IPS-18c (cell line): ENCODE data around the gene CTDSP2.
"Not testable (repeated sequence)": the region's sequence is repeated elsewhere in the genome, so short reads cannot be mapped to it uniquely, and the experiment has no call there.

ENCODE experiments used
- H3K4me3 ChIP-seq: 2 replicates; pipeline ENCODE4 v1.7.0; 2013; ENCODE audit warnings: low read depth, mild to moderate bottlenecking, low read length, moderate library complexity; ENCODE audit not compliant: insufficient read depth
- H3K9me3 ChIP-seq: one replicate; pipeline ENCODE4 v1.6.1; 2013; ENCODE audit warnings: mild to moderate bottlenecking, low read length, moderate library complexity; ENCODE audit not compliant: control insufficient read depth, insufficient read depth

CTDSP2 gene

DNA sequence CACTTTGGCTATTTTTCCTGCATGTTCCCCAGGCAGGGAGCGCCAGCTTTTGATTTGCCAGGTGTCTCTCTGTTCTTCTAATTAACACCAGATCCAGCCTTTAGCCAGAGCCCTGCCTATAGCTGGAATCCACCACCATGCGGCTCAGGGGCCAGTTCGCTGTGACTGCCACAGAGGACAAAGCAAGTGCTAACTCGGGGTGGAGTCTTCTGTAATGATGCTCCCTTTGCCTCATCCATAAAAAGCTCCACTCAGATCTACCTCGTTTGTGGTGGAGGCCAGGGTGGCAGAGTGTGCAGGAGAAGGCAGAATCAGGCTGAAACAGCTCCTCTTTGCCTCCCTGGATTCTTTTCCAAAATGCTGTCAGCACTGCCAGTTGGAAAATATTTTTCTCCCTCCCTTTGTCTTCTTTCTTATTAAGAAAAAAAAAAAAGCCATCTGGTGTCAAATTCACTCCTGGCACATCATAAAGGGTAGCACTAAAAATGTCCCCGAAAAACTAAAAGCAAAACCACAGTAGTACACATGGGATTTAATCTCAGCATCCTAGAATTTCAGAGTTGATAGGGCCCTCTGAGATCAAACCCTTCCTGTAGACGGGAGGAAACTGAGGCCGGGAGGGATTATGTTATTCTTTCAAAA is 18.0 kb upstream of the CTDSP2 start:
- H3K9me3 ChIP-seq, result no peaks in the 10 kb centered on the region
- peak overlapping the region; percentile 48; the same call in 1 of the 2 replicates for H3K4me3 ChIP-seq

DNA sequence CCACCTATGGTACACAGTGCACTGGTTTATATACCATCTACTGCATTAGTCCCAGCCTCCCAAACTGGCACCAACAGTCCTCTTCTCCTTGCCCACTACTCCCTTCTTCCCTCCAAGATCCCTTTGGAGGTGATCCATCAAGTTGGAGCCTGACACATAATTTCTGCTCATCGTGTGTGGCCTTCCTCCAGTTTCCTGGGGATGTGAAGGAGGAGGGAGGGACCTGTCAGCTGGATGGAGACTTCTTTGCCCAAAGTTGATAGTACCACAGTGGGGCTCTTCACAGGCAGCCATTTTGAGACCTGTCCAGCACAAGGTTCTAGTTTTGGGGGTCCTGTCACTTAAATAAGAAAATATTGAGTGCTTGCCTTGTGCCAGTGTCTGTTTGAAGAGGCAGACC is 17.1 kb upstream of the CTDSP2 start:
- no peaks in the 10 kb centered on the region for H3K9me3 ChIP-seq
- H3K4me3 ChIP-seq, result no peak overlapping the region

DNA sequence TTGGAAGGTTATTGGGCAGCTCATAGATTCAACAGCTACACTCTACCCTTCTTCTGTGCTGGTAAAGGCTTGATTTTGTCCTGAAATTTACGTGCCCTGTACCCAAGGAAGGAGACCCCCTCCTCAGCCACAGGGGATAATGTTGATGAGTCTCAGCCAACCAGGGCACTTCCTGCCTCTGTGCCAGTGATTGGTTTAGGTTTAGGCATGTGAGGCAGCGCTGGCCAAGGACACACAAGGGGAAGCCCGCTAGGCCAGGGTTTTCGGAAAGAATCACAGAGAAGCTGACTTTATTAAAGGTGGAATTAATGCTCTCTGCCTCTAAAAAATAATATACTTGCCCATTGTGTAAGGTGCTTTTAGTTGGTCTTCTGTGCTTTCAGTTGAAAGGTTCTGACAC is 15.4 kb upstream of the CTDSP2 start:
- Histone ChIP-seq H3K4me3 (no peak overlapping the region), H3K9me3 (no peaks in the 10 kb centered on the region)

DNA sequence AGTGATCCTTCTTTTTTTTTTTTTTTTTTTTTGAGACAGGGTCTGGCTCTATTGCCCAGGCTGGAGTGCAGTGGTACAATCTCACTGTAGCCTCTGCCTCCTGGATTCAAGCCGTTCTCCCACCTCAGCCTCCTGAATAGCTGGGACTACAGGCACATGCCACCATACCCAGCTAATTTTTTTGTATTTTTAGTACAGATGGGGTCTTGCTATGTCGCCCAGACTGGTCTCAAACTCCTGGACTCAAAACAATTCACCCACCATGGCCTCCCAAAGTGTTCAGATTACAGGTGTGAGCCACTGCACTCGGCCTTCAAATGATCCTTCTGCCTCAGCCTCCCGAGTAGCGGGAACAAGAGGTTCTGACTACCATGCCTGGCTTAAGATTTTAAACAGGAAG is 14.4 kb upstream of the CTDSP2 start:
- H3K4me3 ChIP-seq, result not testable (repeated sequence)

DNA sequence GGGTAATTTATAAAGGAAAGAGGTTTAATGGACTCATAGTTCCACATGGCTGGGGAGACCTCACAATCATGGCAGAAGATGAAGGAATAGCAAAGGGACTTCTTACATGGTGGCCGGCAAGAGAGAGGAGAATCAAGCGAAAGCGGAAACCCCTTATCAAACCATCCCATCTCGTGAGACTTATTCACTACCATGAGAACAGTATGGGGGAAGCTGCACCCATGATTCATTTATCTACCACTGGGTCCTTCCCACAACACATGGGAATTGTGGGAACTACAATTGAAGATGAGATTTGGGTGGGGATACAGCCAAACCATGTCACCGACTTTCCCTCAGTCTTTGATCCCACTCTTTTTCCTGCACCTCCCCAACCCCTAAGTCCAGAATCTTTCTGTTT is 12.6 kb upstream of the CTDSP2 start:
- peaks cover 2% of the 10 kb centered on the region for H3K9me3 ChIP-seq
- H3K4me3 ChIP-seq, result no peak overlapping the region

More for the DNA sequence above, 14.4 kb upstream of the CTDSP2 start:
- not testable (repeated sequence) for H3K9me3 ChIP-seq

DNA sequence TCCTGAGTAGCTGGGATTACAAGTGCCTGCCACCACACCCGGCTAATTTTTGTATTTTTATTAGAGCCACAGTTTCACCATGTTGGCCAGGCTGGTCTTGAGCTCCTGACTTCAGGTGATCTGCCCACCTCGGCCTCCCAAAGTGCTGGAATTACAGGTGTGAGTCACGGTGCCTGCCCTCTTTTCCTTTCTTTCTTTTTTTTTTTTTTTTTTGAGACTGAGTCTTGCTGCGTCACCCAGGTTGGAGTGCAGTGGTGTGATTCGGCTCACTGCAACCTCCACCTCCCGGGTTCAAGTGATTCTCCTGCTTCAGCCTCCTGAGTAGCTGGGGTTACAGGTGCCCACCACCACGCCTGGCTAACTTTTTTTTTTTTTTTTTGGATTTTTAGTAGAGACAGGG is 11.6 kb upstream of the CTDSP2 start:
- H3K4me3 ChIP-seq, H3K9me3 ChIP-seq: not testable (repeated sequence)

DNA sequence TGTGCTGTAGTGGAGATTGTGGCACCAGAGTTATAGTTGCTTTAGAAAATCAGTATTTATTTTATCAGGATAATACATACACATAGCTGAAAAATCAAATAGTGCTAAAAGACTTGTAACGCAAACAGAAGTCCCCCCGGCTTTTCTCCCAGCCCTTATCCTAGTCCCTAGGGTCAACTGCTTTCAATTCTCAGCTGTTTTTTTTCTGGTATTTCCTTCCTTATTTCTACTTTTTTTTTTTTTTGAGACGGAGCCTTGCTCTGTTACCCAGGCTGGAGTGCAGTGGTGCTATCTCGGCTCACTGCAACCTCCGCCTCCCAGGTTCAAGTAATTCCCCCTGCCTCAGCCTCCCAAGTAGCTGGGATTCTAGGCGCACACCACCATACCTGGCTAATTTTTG is 8.4 kb upstream of the CTDSP2 start:
- no peak overlapping the region for H3K4me3 ChIP-seq

DNA sequence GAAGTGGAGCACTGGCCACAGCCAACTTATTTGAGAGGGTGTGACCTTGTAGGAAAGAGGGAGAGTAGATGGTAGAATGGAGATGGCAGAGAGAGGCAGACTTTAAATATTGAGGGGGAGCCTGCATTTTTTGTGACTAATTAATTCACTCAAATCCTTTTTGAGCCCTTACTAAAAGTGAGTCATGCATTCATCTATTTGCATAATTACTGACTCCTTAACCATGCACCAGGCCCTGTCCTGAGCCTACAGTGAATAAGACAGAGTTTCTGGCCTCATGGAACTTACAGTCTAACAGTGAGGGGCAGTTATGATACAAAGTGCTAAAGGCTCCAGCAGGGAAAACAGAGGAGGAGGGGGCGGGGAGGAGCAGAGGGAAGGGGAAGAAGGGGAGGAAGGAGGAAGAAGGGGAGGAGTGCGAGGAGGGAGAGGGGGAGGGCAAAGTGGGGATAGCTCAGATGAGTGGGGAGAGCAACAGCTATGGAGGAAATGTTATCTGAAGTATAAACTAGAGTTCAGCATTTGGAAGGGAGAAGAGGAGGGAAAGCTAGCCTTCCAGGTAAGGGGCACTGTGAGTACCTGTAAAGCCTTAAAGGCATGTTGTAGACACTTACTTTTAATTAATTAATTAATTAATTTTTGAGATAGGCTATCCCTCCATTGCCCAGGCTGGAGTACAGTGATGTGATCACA is 7.5 kb upstream of the CTDSP2 start:
- Histone ChIP-seq H3K4me3 (no peak overlapping the region), H3K9me3 (peaks cover 2% of the 10 kb centered on the region)

More for the DNA sequence above, 8.4 kb upstream of the CTDSP2 start:
- peaks cover 2% of the 10 kb centered on the region for H3K9me3 ChIP-seq

DNA sequence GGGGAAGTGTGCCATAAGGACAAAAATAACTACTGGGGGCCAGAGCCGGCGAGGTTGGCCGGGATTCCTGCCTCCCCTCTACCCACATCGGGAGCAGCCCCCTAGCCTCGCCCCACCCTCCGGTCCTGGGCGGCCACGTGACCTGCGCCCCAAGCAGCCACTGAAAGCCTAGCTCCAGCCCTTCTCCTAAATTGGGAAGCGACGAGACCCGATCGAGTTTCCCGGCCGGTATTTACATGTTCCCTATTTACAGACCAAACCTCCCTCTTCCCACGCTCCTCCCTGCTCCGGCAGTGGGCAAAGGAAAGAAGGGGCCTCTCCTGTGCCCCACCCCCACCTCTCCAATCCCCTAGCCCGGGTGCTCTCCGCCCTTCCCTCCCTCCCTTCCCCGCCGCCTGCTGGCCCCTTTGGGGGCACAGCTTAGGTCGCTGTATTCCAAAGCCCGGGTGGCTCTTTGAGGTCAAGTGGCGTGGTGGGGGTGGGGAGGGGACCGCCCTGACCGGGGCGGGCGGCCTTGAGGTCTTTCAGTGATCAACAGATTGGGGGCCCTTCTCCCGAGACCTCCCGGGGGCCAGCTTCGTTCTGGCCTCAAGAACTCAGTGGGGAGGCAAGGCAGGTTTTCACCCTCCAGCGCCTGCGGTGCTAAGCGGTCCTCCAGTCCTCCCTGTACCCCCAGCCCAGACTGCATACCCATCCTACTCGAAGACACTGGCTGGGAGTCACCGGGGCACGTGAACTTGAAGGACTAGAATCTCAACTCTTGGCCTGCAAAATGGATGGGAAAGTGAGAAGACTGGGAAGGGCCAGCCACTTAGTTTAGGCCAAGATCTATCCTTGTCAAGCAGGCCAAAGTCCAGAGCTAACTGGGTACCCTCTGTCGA is 6.3 kb upstream of the CTDSP2 start:
- peak overlapping the region; percentile 50 for H3K4me3 ChIP-seq

DNA sequence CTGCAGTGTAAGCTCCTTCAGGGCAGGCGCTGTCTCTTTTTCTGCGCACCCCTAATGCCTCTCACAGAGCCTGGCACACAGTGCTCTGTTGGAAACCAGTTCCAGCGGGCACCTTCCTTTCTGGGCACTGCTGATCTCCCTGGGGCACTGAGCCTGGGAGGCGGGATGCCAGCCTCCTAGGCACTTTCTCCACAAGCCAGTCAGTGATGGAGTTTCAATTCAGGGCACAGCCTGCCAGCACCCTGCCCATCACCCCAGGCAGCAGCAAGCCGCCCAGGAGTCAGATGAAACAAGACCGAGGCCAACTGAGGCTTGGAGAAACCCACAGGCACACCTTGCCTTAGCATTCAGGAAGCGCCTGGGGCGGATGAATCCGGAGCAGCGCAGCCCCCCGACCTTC is 5.7 kb upstream of the CTDSP2 start:
- peaks cover 2% of the 10 kb centered on the region for H3K9me3 ChIP-seq
- peak overlapping the region; percentile 50 for H3K4me3 ChIP-seq

More for the DNA sequence above, 6.3 kb upstream of the CTDSP2 start:
- H3K9me3 ChIP-seq, result peaks cover 2% of the 10 kb centered on the region

DNA sequence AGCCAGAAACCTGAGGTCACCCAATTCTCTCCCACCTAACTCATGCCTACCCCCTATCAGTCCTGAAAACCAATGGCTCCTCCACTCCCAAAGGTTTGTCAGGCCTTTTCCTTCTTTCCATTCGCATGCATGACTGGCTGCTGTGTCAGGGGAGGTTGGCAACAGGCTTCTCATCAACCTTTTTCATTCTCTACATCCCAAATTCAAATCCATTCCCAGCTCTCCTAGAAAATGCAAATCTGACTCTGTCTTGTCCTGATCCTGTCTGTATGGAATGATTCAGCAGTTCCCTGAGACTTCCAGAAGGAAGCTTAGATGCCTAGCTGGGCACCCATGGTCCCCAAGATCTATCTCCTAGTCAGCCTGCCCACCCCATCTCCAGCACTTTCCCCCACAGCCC is 5.0 kb upstream of the CTDSP2 start:
- Histone ChIP-seq H3K9me3 (peaks cover 2% of the 10 kb centered on the region), H3K4me3 (no peak overlapping the region)

DNA sequence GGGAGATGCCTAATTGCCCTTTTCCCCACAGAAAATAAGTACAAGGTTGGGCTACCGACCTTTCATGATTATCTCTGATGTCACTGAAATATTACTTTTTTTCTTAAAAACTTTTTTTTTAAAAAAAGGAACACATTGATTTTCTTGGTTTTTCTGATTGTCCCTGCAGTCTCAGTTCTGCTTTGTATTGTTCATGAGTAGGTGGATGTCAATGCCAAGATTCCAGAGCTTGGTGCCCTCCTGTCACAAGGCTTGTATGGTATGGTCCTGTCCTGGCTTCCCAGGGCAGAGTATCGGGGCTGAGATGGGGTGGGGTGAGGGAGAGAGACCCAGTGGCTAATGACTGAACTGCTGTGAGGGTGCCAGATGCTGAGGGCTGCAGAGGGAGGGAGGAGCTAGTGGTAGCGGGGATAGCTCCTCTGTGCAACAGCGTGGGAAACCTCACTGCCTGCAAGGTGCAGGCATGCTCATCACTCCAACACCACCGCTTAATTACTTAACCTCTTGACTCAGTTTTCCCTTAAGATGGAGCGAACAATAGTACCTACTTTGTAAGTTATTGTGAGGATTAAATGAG is 4.4 kb upstream of the CTDSP2 start:
- H3K9me3 ChIP-seq, result peaks cover 2% of the 10 kb centered on the region
- no peak overlapping the region for H3K4me3 ChIP-seq

DNA sequence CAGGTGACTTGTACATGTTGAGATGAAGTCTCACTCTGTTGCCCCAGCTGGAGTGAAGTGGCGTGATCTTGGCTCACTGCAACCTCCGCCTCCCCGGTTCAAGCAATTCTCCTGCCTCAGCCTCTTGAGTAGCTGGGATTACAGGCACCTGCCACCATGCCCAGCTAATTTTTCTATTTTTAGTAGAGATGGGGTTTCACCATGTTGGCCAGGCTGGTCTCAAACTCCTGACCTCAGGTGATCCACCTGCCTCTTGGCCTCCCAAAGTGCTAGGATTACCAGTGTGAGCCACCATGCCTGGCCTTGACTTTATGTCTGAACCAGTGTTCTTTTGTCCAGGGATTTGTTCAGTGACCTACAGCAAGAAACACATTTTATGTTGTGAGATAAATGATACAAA is 2.9 kb upstream of the CTDSP2 start:
- not testable (repeated sequence) for H3K4me3 ChIP-seq, H3K9me3 ChIP-seq

DNA sequence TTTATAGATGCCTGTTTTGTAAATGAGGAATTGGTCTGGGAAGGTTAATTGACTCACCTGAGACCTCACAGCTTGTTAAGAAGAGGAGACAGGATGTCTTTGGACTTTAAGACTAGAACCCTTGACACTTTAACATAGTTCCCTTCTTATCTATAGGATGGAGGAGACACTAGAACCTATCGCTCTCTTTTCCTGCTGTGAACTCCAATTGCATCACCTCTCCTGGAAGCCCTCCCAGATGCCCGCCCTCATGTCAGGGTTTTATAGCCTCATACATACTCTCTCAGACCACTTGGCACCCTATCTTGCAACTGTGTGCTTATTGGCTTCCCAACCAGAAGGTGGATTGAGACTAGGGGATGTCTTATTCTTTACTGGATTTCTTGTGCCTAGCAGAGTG is 2.5 kb upstream of the CTDSP2 start:
- no peaks in the 10 kb centered on the region for H3K9me3 ChIP-seq
- H3K4me3 ChIP-seq, result no peak overlapping the region

DNA sequence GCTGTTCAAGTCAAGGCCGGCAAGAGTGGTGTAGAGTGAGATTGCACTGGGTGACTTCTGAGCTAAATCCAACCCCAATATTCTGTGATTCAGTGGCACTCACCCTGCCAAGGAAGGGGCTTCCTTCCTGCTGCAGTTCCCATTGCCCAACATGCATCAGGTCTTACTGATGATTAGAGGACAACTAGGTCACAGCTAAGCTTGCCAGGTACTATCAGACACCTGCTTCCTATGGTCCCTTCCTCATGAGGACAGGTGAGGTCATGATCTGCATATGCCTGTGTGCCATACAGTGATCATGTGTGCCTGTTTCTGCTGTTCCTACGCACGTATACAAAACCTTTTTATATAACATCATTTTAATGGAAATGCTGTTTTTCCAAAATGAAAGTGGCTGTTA is 1.7 kb upstream of the CTDSP2 start:
- H3K4me3 ChIP-seq, result no peak overlapping the region
- no peaks in the 10 kb centered on the region for H3K9me3 ChIP-seq

DNA sequence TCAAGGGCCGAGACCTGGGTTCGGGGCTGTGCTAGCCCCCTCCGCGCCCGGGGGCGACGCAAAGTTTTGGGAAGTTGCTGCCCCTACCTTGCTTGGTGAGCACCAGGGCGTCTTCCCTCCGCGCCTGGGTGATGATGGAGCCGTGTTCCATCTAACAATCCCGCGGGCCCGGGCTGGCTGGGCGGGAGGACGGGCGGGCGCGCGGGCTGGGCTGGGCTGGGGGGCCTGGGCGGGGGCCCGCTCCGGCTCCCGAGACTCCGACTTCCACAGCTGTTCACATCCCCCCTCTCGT is 298 bp downstream of the CTDSP2 start:
- Histone ChIP-seq H3K4me3 (peak overlapping the region; percentile 88), H3K9me3 (no peaks in the 10 kb centered on the region)

DNA sequence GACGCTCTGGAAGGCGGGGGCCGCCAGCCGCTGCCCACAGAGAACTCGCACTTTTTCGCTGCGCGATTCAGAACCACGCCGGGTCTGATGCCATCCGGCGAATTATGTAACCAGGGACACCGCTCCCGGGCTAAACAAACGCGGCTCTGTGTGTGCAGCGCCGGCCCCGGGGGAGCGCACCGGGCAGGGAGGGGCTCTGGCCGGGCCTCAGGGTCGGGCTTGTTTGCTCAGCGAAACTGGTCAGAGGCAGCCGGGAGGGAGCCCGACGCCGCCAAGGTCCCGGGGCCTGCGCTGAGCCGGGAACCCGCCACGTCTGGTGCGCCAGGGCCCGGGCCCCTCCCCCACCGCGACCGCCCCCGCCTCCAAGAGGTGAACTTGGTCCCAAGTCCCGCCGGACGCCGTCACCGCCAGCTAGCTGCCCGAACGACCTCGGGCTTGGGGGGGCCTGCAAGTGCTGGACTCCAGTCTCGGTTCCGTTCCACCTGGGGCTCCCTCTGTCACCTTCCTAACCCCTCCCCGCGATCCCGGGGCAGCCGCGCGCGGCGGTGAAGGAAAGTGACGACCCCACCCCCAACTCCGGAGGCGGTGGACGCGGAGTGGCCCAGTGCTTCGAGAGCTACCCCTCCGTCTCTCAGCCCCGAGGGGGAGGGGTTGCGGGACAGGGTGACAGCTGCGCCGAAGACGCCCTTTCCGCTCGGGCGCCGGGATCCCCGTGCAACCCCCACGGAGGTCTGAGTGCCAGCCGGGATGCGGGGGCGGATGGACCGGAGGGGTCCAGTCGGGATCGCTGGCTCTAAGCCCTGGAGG is 848 bp downstream of the CTDSP2 start:
- H3K9me3 ChIP-seq, result no peaks in the 10 kb centered on the region
- H3K4me3 ChIP-seq, result peak overlapping the region; percentile 88
